ENCODE results near the gene DAP3.
"Not testable (repeated sequence)": the region's sequence is repeated elsewhere in the genome, so short reads cannot be mapped to it uniquely, and the experiment has no call there.

Gene DAP3

DNA sequence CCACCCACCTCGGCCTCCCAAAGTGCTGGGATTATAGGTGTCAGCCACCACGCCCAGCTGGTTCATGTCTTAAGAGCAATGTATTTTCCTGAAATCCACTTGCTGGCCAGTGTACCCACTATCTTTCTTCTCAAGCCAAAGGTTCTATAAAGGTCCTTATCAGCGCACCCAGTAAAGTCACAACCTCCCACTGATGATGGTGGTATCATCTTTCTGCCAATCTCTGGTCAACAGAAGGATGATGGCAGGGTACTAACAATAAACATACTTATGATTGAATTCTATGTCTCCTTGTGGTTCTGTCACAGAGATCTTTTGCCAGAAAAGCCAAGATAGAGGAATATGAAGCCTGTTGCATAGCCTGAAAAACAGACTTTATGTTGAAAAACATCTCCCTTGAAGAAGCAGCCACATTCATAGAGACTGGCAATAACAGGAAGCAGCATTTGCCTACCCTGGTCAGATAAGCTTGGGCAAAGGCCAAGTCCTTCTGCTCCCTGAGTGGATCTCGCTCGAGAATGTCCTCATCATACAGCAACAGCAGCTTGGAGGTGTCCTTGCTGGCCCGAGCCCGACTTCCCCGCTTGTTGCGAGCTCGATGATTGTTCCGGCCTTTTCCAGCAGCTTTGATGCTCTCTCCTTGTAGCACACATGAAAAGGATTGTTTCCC, 73.0 kb downstream of the DAP3 start:
- Histone ChIP-seq H3K27me3 (ENCODE audit: insufficient read depth, low read length) (no peaks in the 10 kb centered on the region), H3K9me2 (ENCODE audit: low read depth, low read length) (no peaks in the 10 kb centered on the region), H3K27ac (ENCODE audit: low read depth, low read length, poor library complexity, severe bottlenecking) (peak overlapping the region; percentile 59), H3K9ac (ENCODE audit: low read length) (no peak overlapping the region; the same call in 1 of the 2 replicates), H3F3A (ENCODE audit: insufficient read depth, low read length) (no peaks in the 10 kb centered on the region), H3K4me2 (ENCODE audit: low read length) (no peak overlapping the region; the same call in 1 of the 2 replicates), H3K4me3 (ENCODE audit: low read depth, low read length, poor library complexity, severe bottlenecking) (no peak overlapping the region), H3K36me3 (ENCODE audit: insufficient read depth, low read length) (peaks cover 78% of the 10 kb centered on the region), H3K4me1 (ENCODE audit: insufficient read depth, low read length, severe bottlenecking) (peaks cover 11% of the 10 kb centered on the region), H4K20me1 (ENCODE audit: insufficient read depth, low read length) (no peaks in the 10 kb centered on the region), H2AFZ (ENCODE audit: low read length) (no peak overlapping the region), H3K9me3 (ENCODE audit: low read length) (no peaks in the 10 kb centered on the region), H3K79me2 (ENCODE audit: insufficient read depth, low read length) (no peaks in the 10 kb centered on the region)
- TF ChIP-seq EZH2 (IDR thresholded peaks at IDR 0.05; ENCODE audit: borderline replicate concordance, low read length), result no peak
- TF ChIP-seq, protein P1, sequence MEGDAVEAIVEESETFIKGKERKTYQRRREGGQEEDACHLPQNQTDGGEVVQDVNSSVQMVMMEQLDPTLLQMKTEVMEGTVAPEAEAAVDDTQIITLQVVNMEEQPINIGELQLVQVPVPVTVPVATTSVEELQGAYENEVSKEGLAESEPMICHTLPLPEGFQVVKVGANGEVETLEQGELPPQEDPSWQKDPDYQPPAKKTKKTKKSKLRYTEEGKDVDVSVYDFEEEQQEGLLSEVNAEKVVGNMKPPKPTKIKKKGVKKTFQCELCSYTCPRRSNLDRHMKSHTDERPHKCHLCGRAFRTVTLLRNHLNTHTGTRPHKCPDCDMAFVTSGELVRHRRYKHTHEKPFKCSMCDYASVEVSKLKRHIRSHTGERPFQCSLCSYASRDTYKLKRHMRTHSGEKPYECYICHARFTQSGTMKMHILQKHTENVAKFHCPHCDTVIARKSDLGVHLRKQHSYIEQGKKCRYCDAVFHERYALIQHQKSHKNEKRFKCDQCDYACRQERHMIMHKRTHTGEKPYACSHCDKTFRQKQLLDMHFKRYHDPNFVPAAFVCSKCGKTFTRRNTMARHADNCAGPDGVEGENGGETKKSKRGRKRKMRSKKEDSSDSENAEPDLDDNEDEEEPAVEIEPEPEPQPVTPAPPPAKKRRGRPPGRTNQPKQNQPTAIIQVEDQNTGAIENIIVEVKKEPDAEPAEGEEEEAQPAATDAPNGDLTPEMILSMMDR (IDR thresholded peaks at IDR 0.05; ENCODE audit: low read length), result no peak

DNA sequence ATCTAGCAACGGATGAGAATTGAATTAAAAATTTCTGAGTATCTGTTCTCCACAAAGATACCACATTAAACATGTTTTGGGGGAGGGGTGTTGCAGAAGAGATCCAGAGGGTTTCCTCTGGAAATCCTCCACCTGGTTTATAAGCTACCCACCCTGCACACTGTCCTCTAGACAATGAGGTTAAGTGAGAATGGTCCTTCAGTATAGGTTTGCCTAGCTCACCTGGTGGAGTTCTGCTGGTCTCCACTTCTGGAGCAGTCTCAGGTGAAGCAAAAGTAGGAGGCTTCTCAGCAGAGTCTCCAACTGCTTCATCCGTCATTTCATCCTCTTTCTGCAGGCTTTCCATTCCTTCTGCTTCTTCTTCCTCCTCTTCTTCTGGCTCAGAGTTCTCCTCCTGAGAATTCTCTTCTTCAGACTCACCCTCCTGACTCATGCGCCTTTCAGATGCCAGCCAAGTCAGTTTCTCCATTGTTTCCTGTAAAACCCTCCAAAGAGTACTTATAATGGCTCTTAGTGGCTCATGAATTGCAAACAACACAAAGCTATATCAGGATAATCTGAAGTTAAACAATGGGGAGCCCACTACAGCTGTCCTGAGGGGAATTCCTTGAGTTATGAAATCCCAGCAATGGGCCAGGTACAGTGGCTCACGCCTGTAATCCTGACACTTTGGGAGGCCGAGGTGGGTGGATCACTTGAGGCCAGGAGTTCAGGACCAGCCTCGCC, 74.4 kb downstream of the DAP3 start:
- H3K79me2 ChIP-seq (ENCODE audit: insufficient read depth, low read length); H3F3A ChIP-seq (ENCODE audit: insufficient read depth, low read length); H3K27ac ChIP-seq (ENCODE audit: low read depth, low read length, poor library complexity, severe bottlenecking); H3K27me3 ChIP-seq (ENCODE audit: insufficient read depth, low read length); H3K4me2 ChIP-seq (ENCODE audit: low read length); H3K9me3 ChIP-seq (ENCODE audit: low read length); H3K4me3 ChIP-seq (ENCODE audit: low read depth, low read length, poor library complexity, severe bottlenecking); H4K20me1 ChIP-seq (ENCODE audit: insufficient read depth, low read length); H2AFZ ChIP-seq (ENCODE audit: low read length); H3K9me2 ChIP-seq (ENCODE audit: low read depth, low read length); H3K9ac ChIP-seq (ENCODE audit: low read length): not testable (repeated sequence)
- H3K36me3 ChIP-seq (ENCODE audit: insufficient read depth, low read length), result peaks cover 75% of the 10 kb centered on the region
- peaks cover 11% of the 10 kb centered on the region for H3K4me1 ChIP-seq (ENCODE audit: insufficient read depth, low read length, severe bottlenecking)

- not testable (repeated sequence) for H2AFZ ChIP-seq (ENCODE audit: low read length); H3F3A ChIP-seq (ENCODE audit: insufficient read depth, low read length); H3K9me2 ChIP-seq (ENCODE audit: low read depth, low read length); H3K27me3 ChIP-seq (ENCODE audit: insufficient read depth, low read length); H3K9me3 ChIP-seq (ENCODE audit: low read length); H3K27ac ChIP-seq (ENCODE audit: low read depth, low read length, poor library complexity, severe bottlenecking); H4K20me1 ChIP-seq (ENCODE audit: insufficient read depth, low read length); H3K9ac ChIP-seq (ENCODE audit: low read length); H3K79me2 ChIP-seq (ENCODE audit: insufficient read depth, low read length); H3K4me2 ChIP-seq (ENCODE audit: low read length); H3K4me3 ChIP-seq (ENCODE audit: low read depth, low read length, poor library complexity, severe bottlenecking)
- Histone ChIP-seq H3K36me3 (ENCODE audit: insufficient read depth, low read length) (peaks cover 73% of the 10 kb centered on the region), H3K4me1 (ENCODE audit: insufficient read depth, low read length, severe bottlenecking) (peaks cover 11% of the 10 kb centered on the region)
These were observed 75.1 kb downstream of the DAP3 start for GRCh38 chr1:155763989-155764388.

DNA sequence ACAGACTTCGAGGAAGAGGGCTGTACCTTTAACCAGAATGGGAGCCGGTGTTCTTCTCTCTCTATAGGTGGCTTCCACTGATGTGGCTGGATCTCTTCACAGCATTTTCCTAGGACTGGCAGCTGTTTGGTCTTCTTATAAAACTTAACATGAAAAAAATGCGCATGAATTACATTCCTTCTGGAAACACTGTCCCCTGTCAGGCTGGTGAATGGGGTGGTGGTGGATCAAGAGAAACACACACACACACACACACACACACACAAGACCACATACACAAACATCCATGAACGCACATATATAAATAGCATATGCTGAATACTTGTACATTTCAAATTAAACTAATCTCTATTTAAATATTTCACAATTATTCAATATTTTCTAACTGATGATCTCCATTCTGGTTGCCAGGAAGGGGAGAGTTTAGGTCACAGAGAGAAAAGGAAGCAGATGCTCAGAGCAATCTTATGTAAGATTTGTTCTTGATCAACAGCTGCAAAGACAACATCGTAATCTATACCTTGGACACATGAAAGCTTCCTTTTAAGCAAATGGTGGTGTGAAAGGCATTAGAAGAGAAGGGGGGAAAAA, 78.6 kb downstream of the DAP3 start:
- not testable (repeated sequence) for H3K9me2 ChIP-seq (ENCODE audit: low read depth, low read length); H3K9me3 ChIP-seq (ENCODE audit: low read length); H3K27ac ChIP-seq (ENCODE audit: low read depth, low read length, poor library complexity, severe bottlenecking); H3K4me2 ChIP-seq (ENCODE audit: low read length); H2AFZ ChIP-seq (ENCODE audit: low read length); H3K27me3 ChIP-seq (ENCODE audit: insufficient read depth, low read length); H4K20me1 ChIP-seq (ENCODE audit: insufficient read depth, low read length); H3K4me3 ChIP-seq (ENCODE audit: low read depth, low read length, poor library complexity, severe bottlenecking); H3K4me1 ChIP-seq (ENCODE audit: insufficient read depth, low read length, severe bottlenecking); H3K9ac ChIP-seq (ENCODE audit: low read length); H3F3A ChIP-seq (ENCODE audit: insufficient read depth, low read length); H3K79me2 ChIP-seq (ENCODE audit: insufficient read depth, low read length)
- H3K36me3 ChIP-seq (ENCODE audit: insufficient read depth, low read length), result peaks cover 76% of the 10 kb centered on the region
